Measurements from ENCODE around the gene RICTOR. TPM values are rescaled to one million over a fixed set of nuclear protein-coding genes. Genes with fewer than 3 reads are reported as not detected.
"Not testable (repeated sequence)": the region's sequence is repeated elsewhere in the genome, so short reads cannot be mapped to it uniquely, and the experiment has no call there.

RICTOR gene
- total RNA-seq, 2 donors from 2014 or later = 27.6 to 31.8 TPM

GRCh38 chr5:38994324-38994927 lies 79.8 kb downstream of the RICTOR start:
- 50 to 61% methylated on average over 4 to 5 of the region's 5 CpGs for WGBS, 2 experiments (ENCODE audit: insufficient coverage in 1 of 2, insufficient read length in 1 of 2)

GRCh38 chr5:38989974-38990719 lies 84.1 kb downstream of the RICTOR start:
- H3K9ac ChIP-seq (ENCODE audit: extremely low read depth, low read length, poor library complexity, severe bottlenecking); H3K9me3 ChIP-seq (ENCODE audit: control insufficient read depth, low read length); H3K27me3 ChIP-seq (ENCODE audit: control insufficient read depth, insufficient read depth, low read length, poor library complexity, severe bottlenecking); H3K4me3 Mint-ChIP-seq; H3K4me3 ChIP-seq (ENCODE audit: low read length); H3K27ac ChIP-seq (ENCODE audit: low read depth, low read length); H3K27me3 Mint-ChIP-seq (ENCODE audit: insufficient read depth); H3K4me1 Mint-ChIP-seq; DNase-seq; H3K27ac Mint-ChIP-seq; H3K4me1 ChIP-seq (ENCODE audit: control insufficient read depth, insufficient read depth, low read length): not testable (repeated sequence)
- 90 to 99% methylated on average over 2 to 9 of the region's 13 CpGs for WGBS, 2 experiments (ENCODE audit: insufficient coverage in 1 of 2, insufficient read length in 1 of 2)
- Mint-ChIP-seq H3K36me3 (ENCODE audit: low read depth) (peaks cover 56% of the 10 kb centered on the region), H3K9me3 (peaks cover 21% of the 10 kb centered on the region)
- H3K36me3 ChIP-seq (ENCODE audit: control insufficient read depth, insufficient read depth, low read length) = peaks cover 18% of the 10 kb centered on the region

More at GRCh38 chr5:38994324-38994927, 79.8 kb downstream of the RICTOR start:
- H3K27ac Mint-ChIP-seq = no peak overlapping the region
- peaks cover 17% of the 10 kb centered on the region for H3K9me3 Mint-ChIP-seq
- peak; percentile 72 for TF ChIP-seq CTCF (conservative IDR thresholded peaks at IDR 0.05)
- H3K27me3 Mint-ChIP-seq (ENCODE audit: insufficient read depth) = no peaks in the 10 kb centered on the region
- H3K4me3 ChIP-seq (ENCODE audit: low read length) = no peak overlapping the region
- H3K27ac ChIP-seq (ENCODE audit: low read depth, low read length) = no peak overlapping the region
- peaks cover 33% of the 10 kb centered on the region for H3K36me3 Mint-ChIP-seq (ENCODE audit: low read depth)
- peaks cover 11% of the 10 kb centered on the region for H3K9me3 ChIP-seq (ENCODE audit: control insufficient read depth, low read length)
- no peak overlapping the region for H3K9ac ChIP-seq (ENCODE audit: extremely low read depth, low read length, poor library complexity, severe bottlenecking)
- peak; percentile 66 for DNase-seq
- H3K4me1 Mint-ChIP-seq = peaks cover 3% of the 10 kb centered on the region
- H3K36me3 ChIP-seq (ENCODE audit: control insufficient read depth, insufficient read depth, low read length) = peaks cover 15% of the 10 kb centered on the region
- no peaks in the 10 kb centered on the region for H3K4me1 ChIP-seq (ENCODE audit: control insufficient read depth, insufficient read depth, low read length)
- no peak overlapping the region for H3K4me3 Mint-ChIP-seq
- no peaks in the 10 kb centered on the region for H3K27me3 ChIP-seq (ENCODE audit: control insufficient read depth, insufficient read depth, low read length, poor library complexity, severe bottlenecking)

DNA sequence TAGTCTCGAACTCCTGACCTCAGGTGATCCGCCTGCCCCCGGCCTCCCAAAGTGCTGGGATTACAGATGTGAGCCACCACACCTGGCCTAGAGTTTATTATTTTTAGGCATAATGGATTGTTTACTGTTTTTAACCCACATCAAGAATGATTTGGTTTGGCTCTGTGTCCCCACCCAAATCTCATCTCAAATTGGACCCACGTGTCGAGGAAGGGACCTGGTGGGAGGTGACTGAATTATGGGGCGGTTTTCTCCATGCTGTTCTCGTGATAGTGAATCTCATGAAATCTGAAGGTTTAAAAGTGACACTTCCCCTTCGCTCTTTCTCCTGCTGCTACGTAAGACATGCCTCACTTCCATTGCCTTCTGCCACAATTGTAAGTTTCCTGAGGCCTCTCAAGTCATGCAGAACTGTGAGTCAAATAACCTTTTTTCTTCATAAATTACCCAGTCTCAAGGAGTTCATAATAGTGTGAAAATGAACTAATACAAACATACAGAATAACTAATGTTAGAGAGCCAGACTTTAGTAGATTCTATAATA lies 88.2 kb downstream of the RICTOR start:
- no peaks in the 10 kb centered on the region for H3K4me1 Mint-ChIP-seq
- peaks cover 48% of the 10 kb centered on the region for H3K36me3 Mint-ChIP-seq (ENCODE audit: low read depth)
- no peak overlapping the region for H3K9ac ChIP-seq (ENCODE audit: extremely low read depth, low read length, poor library complexity, severe bottlenecking)
- no peaks in the 10 kb centered on the region for H3K27me3 Mint-ChIP-seq (ENCODE audit: insufficient read depth)
- TF ChIP-seq CTCF (conservative IDR thresholded peaks at IDR 0.05) = no peak
- WGBS, 2 experiments (ENCODE audit: insufficient coverage in 1 of 2, insufficient read length in 1 of 2) = 86% methylated on average over 7 to 9 of the region's 9 CpGs
- H3K27ac ChIP-seq (ENCODE audit: low read depth, low read length) = no peak overlapping the region
- no peaks in the 10 kb centered on the region for H3K4me1 ChIP-seq (ENCODE audit: control insufficient read depth, insufficient read depth, low read length)
- no peak overlapping the region for H3K4me3 Mint-ChIP-seq
- DNase-seq = no peak
- no peaks in the 10 kb centered on the region for H3K27me3 ChIP-seq (ENCODE audit: control insufficient read depth, insufficient read depth, low read length, poor library complexity, severe bottlenecking)
- H3K36me3 ChIP-seq (ENCODE audit: control insufficient read depth, insufficient read depth, low read length) = peaks cover 19% of the 10 kb centered on the region
- H3K9me3 ChIP-seq (ENCODE audit: control insufficient read depth, low read length) = peaks cover 7% of the 10 kb centered on the region
- H3K9me3 Mint-ChIP-seq = peaks cover 21% of the 10 kb centered on the region
- no peak overlapping the region for H3K27ac Mint-ChIP-seq
- no peak overlapping the region for H3K4me3 ChIP-seq (ENCODE audit: low read length)

Data from endodermal cell (in vitro differentiated cells).